LNCaP clone FGC (cell line): ENCODE data around the gene ERBB4.

Experiments
- DNase-seq: peaks from one replicate; pipeline ENCODE4 v3.0.0-alpha.2; 2011; ENCODE audit warnings: low read depth
- H3K4me3 ChIP-seq: 2 replicates; pipeline ENCODE4 v1.5.1; 2011; ENCODE audit warnings: mild to moderate bottlenecking, low read depth, low read length, control low read depth
- TF ChIP-seq, protein P1 (sequence below): IDR thresholded peaks from 2 replicates; pipeline ENCODE4 v1.5.1; 2012; ENCODE audit warnings: mild to moderate bottlenecking; ENCODE audit not compliant: control insufficient read depth, insufficient read depth; ENCODE audit errors: extremely low read depth

ERBB4 gene

DNA sequence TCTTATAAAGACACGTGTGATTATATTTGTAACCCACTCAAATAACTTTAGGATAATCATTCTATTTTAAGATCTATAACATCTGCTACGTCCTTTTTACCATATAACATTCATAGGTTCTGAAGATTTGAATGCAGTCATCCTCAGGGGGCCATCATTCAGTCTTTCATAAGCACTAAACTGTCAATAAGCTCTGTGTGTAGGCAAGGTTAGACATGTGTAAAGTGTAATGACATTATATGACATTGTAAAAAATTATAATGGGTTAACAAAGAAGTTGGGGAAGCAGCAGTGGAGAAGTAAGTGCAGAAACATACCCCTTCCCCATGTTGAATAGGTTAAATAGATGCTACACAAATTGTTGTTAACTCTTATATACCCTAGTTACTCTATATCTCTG is 845.9 kb downstream of the ERBB4 start:
- no peak overlapping the region for H3K4me3 ChIP-seq
- no peak for DNase-seq
- TF ChIP-seq, protein P1, sequence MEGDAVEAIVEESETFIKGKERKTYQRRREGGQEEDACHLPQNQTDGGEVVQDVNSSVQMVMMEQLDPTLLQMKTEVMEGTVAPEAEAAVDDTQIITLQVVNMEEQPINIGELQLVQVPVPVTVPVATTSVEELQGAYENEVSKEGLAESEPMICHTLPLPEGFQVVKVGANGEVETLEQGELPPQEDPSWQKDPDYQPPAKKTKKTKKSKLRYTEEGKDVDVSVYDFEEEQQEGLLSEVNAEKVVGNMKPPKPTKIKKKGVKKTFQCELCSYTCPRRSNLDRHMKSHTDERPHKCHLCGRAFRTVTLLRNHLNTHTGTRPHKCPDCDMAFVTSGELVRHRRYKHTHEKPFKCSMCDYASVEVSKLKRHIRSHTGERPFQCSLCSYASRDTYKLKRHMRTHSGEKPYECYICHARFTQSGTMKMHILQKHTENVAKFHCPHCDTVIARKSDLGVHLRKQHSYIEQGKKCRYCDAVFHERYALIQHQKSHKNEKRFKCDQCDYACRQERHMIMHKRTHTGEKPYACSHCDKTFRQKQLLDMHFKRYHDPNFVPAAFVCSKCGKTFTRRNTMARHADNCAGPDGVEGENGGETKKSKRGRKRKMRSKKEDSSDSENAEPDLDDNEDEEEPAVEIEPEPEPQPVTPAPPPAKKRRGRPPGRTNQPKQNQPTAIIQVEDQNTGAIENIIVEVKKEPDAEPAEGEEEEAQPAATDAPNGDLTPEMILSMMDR = no peak

DNA sequence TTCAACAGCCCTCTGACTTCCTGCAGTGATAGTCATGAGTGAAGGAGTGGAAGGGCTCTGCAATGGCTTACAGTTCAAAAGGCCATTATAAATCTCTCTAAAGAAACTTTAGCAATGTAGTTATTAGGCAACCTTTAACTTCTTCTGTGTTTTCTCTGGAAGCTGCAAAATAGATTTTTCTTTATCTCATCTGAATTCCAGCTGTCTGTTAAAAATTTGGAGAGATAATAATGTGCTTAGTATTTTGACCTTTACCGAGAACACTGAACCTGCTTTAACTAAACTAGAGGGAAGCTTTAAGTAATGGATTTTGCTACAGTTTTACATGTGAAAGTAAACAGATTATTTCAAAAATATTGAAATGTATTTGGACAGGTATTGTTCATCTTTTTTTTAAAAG is 847.9 kb downstream of the ERBB4 start:
- H3K4me3 ChIP-seq = no peak overlapping the region
- TF ChIP-seq, protein P1 = no peak
- DNase-seq = no peak

DNA sequence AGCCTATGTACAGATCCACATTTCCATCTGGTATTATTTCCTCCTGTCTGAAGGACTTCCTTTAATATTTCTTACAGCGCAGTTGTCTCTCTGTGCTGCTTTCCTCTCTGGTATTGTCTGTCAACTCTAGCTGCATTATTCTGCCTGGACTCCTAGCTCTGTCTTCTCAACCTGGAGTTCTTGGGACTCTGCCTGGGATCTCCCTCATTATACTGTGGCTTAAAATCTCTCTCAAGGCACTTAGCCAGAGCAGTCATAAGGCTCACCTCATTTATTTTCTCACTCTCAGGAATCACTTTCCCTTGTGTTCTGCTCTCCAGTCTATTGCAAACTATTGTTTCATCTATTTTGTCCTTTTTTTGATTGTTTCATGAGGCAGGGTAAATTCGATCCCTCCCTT is 850.4 kb downstream of the ERBB4 start:
- H3K4me3 ChIP-seq = no peak overlapping the region
- DNase-seq = no peak
- TF ChIP-seq, protein P1 = no peak

DNA sequence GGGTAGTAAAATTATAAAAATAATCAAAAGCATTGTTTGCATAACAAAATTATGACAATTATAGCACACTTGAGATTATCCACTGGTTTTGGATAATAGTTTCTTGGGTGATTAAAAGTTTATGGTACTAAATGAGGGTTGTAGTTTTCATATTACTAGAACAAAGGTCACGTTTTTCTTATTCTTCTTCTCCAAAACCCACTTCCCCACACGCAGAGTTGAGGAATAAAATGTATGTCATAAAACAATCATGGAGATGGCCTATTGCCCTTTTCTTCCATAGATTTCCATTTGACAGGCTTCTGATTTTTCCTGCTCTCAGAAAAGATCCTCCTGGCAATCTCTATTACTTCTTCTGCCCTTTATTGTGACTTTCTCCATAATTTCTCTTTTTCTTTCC is 863.9 kb downstream of the ERBB4 start:
- DNase-seq = no peak
- no peak overlapping the region for H3K4me3 ChIP-seq
- TF ChIP-seq, protein P1 = no peak

DNA sequence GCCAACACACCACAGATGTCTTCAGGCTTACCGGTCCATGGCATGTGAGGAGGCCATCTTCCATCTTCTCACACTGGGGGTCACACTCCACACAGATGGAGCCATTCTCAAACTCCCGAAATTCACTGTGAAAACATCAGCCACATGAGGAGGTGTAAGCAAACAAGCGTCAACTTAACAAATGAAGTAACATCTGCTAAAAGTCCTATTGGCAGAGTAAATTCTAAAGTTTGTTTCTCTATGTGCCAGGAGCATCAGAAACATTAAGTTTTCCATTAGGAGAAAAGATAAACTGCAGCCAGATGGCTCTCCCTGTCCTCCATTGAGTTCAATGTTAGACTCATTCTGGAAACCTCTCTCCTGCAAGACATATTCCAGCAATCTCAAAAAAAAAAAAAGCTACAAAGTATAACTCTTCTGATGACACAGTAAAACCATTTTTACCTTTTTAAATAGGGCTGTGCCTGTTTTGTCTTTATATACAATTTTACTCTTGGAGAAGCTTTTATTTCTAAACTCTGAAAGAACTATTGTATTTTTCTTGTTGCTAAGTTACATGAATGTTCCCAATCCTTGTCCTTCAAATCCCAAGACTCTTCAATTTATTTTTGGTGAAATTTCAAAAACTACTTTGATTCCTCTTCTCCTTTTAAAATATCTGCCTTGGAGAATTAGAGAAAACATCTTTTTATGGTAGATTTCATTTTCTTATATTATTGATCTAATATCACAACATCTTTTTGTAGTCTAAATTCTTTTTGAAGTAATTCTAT is 865.3 kb downstream of the ERBB4 start:
- no peak overlapping the region for H3K4me3 ChIP-seq
- no peak for DNase-seq
- TF ChIP-seq, protein P1 = no peak

DNA sequence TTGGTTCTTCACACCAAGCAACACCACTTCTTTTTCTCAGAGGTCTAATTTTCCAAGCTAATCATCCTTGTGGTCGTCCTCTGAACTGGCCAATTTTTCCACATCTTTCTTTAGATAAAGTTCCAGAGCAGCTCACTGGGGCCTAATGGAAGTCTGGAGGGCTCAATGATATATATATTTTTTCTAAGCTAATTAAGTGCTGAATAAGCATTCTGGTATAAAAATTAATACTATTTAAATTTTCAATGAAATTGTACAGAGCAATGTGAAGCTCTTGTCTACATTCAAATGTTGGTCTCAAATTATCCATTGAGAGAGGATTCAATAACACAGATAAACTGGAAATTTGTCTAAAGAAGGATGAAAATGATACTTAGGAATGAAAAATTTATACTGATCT is 866.6 kb downstream of the ERBB4 start:
- DNase-seq = no peak
- TF ChIP-seq, protein P1 = no peak

DNA sequence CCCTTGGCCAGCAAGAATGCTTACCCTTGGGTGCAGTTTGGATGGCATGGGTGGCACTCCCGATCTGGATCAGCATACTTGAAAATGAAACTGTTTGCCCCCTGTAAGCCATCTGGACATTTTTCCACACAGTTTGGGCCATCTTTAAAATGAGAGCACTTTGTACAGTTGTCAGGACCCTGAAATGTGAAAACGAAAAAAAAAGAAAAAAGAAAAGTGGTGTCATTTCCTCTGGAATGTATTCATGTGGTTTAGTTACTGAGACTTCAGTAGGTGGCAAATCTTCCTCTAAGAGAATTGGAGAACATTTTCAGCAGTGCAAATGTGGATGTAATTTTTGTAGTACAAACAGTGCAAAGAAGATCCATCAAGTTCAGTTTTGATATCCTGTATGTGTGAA is 873.3 kb downstream of the ERBB4 start:
- DNase-seq = no peak
- no peak overlapping the region for H3K4me3 ChIP-seq
- TF ChIP-seq, protein P1 = no peak

More for the DNA sequence above, 866.6 kb downstream of the ERBB4 start:
- no peak overlapping the region for H3K4me3 ChIP-seq
